HEK293T (cell line): ENCODE results near the gene ESR1.

Source experiments
- ARNT ChIP-seq: fragments of 450-650 bp; IDR thresholded peaks from 2 replicates; pipeline ENCODE4 v1.6.1; 2017; ENCODE audit warnings: mild to moderate bottlenecking
- BHLHE40 ChIP-seq: fragments of 450-650 bp; IDR thresholded peaks from 2 replicates; pipeline ENCODE4 v1.6.1; 2016; ENCODE audit warnings: mild to moderate bottlenecking, moderate library complexity, borderline replicate concordance
- ELF4 ChIP-seq: fragments of 450-650 bp; IDR thresholded peaks from 2 replicates; pipeline ENCODE4 v1.6.1; 2017; ENCODE audit warnings: antibody characterized with exemption
- FOXA1 ChIP-seq: fragments of 450-650 bp; IDR thresholded peaks from 2 replicates; pipeline ENCODE4 v1.6.1; 2016; ENCODE audit warnings: mild to moderate bottlenecking
- FOXM1 ChIP-seq: fragments of 450-650 bp; IDR thresholded peaks from 2 replicates; pipeline ENCODE4 v1.6.1; 2017; ENCODE audit warnings: mild to moderate bottlenecking, borderline replicate concordance
- L3MBTL2 ChIP-seq: fragments of 450-650 bp; conservative IDR thresholded peaks from 2 replicates; pipeline ENCODE4 v1.6.1; 2016; ENCODE audit warnings: mild to moderate bottlenecking
- SP1 ChIP-seq: fragments of 450-650 bp; IDR thresholded peaks from 2 replicates; pipeline ENCODE4 v1.6.1; 2017
- SUZ12 ChIP-seq: fragments of 450-650 bp; IDR thresholded peaks from 2 replicates; pipeline ENCODE4 v1.6.1; 2016; ENCODE audit warnings: mild to moderate bottlenecking
- TARDBP ChIP-seq: fragments of 450-650 bp; IDR thresholded peaks from 2 replicates; pipeline ENCODE4 v1.6.1; 2016

GRCh38 chr6:151763303-151763702 lies 44.2 kb upstream of the ESR1 start:
- TF ChIP-seq TARDBP: no peak
- no peak for TF ChIP-seq SUZ12
- TF ChIP-seq ARNT: no peak
- no peak for TF ChIP-seq ELF4
- no peak for TF ChIP-seq L3MBTL2
- no peak for TF ChIP-seq SP1
- no peak for TF ChIP-seq BHLHE40
- no peak for TF ChIP-seq FOXM1
- no peak for TF ChIP-seq FOXA1
